ENCODE results near the gene TTLL4. TPM values are rescaled to one million over a fixed set of nuclear protein-coding genes. Genes with fewer than 3 reads are reported as not detected.

TTLL4 gene
- total RNA-seq, 2 donors from 2014 or later, result 8.2 to 9.9 TPM

- no peaks in the 10 kb centered on the region for H3K9me3 ChIP-seq
- H3K36me3 ChIP-seq, result no peaks in the 10 kb centered on the region
- no peaks in the 10 kb centered on the region for H3K27me3 ChIP-seq
- H3K4me1 ChIP-seq, result peaks cover 0 to 8% of the 10 kb centered on the region in 2 donors
- H3K27ac ChIP-seq, result no peak overlapping the region
- no peak for DNase-seq (ENCODE audit: low spot score)
- no peak overlapping the region for H3K4me3 ChIP-seq
- TF ChIP-seq, protein P1, sequence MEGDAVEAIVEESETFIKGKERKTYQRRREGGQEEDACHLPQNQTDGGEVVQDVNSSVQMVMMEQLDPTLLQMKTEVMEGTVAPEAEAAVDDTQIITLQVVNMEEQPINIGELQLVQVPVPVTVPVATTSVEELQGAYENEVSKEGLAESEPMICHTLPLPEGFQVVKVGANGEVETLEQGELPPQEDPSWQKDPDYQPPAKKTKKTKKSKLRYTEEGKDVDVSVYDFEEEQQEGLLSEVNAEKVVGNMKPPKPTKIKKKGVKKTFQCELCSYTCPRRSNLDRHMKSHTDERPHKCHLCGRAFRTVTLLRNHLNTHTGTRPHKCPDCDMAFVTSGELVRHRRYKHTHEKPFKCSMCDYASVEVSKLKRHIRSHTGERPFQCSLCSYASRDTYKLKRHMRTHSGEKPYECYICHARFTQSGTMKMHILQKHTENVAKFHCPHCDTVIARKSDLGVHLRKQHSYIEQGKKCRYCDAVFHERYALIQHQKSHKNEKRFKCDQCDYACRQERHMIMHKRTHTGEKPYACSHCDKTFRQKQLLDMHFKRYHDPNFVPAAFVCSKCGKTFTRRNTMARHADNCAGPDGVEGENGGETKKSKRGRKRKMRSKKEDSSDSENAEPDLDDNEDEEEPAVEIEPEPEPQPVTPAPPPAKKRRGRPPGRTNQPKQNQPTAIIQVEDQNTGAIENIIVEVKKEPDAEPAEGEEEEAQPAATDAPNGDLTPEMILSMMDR (IDR thresholded peaks at IDR 0.05), result no peak
Measured at GRCh38 chr2:218718058-218718457, 7.4 kb downstream of the TTLL4 start.

DNA sequence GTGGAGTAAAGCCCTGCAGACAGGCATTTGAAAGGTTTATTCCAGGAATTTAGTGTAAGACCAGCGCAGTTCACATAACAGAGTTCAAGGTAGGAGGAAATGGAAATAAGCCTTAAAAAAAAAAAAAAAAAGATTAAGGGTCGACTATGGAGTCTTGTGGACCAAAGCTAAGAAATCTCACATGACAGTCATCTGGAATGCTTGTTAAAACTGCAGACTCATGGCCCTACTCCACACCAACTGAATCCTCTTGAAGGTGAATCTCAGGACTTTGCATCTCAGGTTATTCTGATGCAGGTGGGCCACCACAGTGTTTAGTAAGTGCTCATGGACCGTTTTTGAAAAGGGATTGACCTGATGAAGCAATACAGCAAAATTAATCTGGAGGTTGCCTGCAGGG lies 8.8 kb downstream of the TTLL4 start:
- TF ChIP-seq, protein P1 (IDR thresholded peaks at IDR 0.05), result no peak
- no peaks in the 10 kb centered on the region for H3K36me3 ChIP-seq
- H3K4me3 ChIP-seq, result no peak overlapping the region
- no peaks in the 10 kb centered on the region for H3K9me3 ChIP-seq
- H3K4me1 ChIP-seq, result peaks cover 0 to 6% of the 10 kb centered on the region in 2 donors
- H3K27me3 ChIP-seq, result no peaks in the 10 kb centered on the region
- no peak for DNase-seq (ENCODE audit: low spot score)
- H3K27ac ChIP-seq, result no peak overlapping the region

- no peak overlapping the region for H3K27ac ChIP-seq
- H3K9me3 ChIP-seq, result peaks cover 0 to under 1% of the 10 kb centered on the region in 2 donors
- TF ChIP-seq, protein P1 (IDR thresholded peaks at IDR 0.05), result no peak
- no peaks in the 10 kb centered on the region for H3K27me3 ChIP-seq
- peaks cover 0 to 6% of the 10 kb centered on the region in 2 donors for H3K4me1 ChIP-seq
- no peak overlapping the region for H3K4me3 ChIP-seq
- DNase-seq (ENCODE audit: low spot score), result no peak
- H3K36me3 ChIP-seq, result no peaks in the 10 kb centered on the region
Measured at GRCh38 chr2:218720048-218721041, 9.7 kb downstream of the TTLL4 start.

- TF ChIP-seq, protein P1 (IDR thresholded peaks at IDR 0.05), result no peak
- Histone ChIP-seq H3K4me1 (peaks cover 0 to 6% of the 10 kb centered on the region in 2 donors), H3K36me3 (no peaks in the 10 kb centered on the region), H3K27me3 (no peaks in the 10 kb centered on the region), H3K4me3 (no peak overlapping the region), H3K9me3 (peaks cover 3 to 12% of the 10 kb centered on the region in 2 donors), H3K27ac (no peak overlapping the region)
- no peak for DNase-seq (ENCODE audit: low spot score)
Measured at GRCh38 chr2:218721488-218721887, 10.9 kb downstream of the TTLL4 start.

DNA sequence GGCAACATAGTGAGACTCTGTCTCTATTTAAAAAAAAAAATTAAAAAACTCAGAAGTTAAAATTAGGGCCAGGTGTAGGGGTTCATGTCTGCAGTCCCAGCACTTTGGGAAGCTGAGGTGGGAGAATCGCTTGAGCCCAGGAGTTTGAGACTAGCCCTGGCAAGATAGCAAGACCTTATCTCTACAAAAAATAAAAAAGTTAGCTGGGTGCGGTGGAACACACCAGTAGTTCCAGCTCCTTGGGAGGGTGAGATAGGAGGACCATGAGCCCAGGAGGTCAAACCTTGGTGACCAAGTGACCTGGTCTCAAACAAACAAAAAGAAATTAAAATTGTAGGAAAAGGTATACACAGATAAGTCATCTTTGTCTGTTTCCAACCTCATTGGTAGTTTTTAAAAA lies 11.3 kb downstream of the TTLL4 start:
- Histone ChIP-seq H3K27ac (no peak overlapping the region), H3K4me3 (no peak overlapping the region), H3K27me3 (no peaks in the 10 kb centered on the region), H3K36me3 (no peaks in the 10 kb centered on the region), H3K9me3 (peaks cover 5 to 13% of the 10 kb centered on the region in 2 donors), H3K4me1 (peaks cover 0 to 6% of the 10 kb centered on the region in 2 donors)
- no peak for DNase-seq (ENCODE audit: low spot score)
- TF ChIP-seq, protein P1 (IDR thresholded peaks at IDR 0.05), result no peak

Data from right atrium auricular region (tissue), 2 donors.